GM18526 (cell line): Measurements from ENCODE around the gene CPSF4.

Experiments
- POLR2A ChIP-seq: IDR thresholded peaks from 3 replicates; pipeline ENCODE4 v1.6.1; 2011; ENCODE audit not compliant: insufficient read length; ENCODE audit errors: extremely low read depth

The CPSF4 gene

GRCh38 chr7:99457650-99458493, 19.1 kb downstream of the CPSF4 start:
- TF ChIP-seq POLR2A, result no peak

- no peak for TF ChIP-seq POLR2A
Observed at GRCh38 chr7:99459087-99459486, 20.3 kb downstream of the CPSF4 start.

GRCh38 chr7:99460651-99461050, 21.9 kb downstream of the CPSF4 start:
- no peak for TF ChIP-seq POLR2A

- no peak for TF ChIP-seq POLR2A
Observed at GRCh38 chr7:99461221-99461620, 22.5 kb downstream of the CPSF4 start.

GRCh38 chr7:99465421-99465768, 26.7 kb downstream of the CPSF4 start:
- TF ChIP-seq POLR2A, result no peak

GRCh38 chr7:99468336-99468918, 29.7 kb downstream of the CPSF4 start:
- TF ChIP-seq POLR2A, result no peak

GRCh38 chr7:99469381-99470065, 30.8 kb downstream of the CPSF4 start:
- TF ChIP-seq POLR2A, result no peak

- TF ChIP-seq POLR2A, result peak; percentile 84
Observed at GRCh38 chr7:99472561-99473314, 34.0 kb downstream of the CPSF4 start, which contains the start of gene ZNF789. TSS of gene ZNF789 (plus strand) at chr7:99472890. CDS start at chr7:99476457, 3,567 bp downstream.

GRCh38 chr7:99473315-99473596, 34.5 kb downstream of the CPSF4 start:
- no peak for TF ChIP-seq POLR2A

- TF ChIP-seq POLR2A, result no peak
Observed at GRCh38 chr7:99476107-99476506, 37.4 kb downstream of the CPSF4 start.

GRCh38 chr7:99478464-99479440, 40.0 kb downstream of the CPSF4 start:
- no peak for TF ChIP-seq POLR2A

GRCh38 chr7:99485094-99485493, 46.4 kb downstream of the CPSF4 start:
- no peak for TF ChIP-seq POLR2A

- TF ChIP-seq POLR2A, result no peak
Observed at GRCh38 chr7:99489235-99489634, 50.5 kb downstream of the CPSF4 start.

- no peak for TF ChIP-seq POLR2A
Observed at GRCh38 chr7:99490878-99491277, 52.1 kb downstream of the CPSF4 start.
